AG04449 (cell line): Measurements from ENCODE around the gene PTPN6.

Experiments used
- CTCF ChIA-PET: fragments of 350-600 bp; formaldehyde crosslinking; extraction: SDS; loops from one replicate; lab custom pipeline; 2021; ENCODE audit warnings: antibody characterized with exemption; lab: Yijun Ruan, JAX
- POLR2A ChIA-PET: fragments of 400-600, 350-600 bp; formaldehyde crosslinking; extraction: SDS; loops from one replicate; lab custom pipeline; 2020; ENCODE audit warnings: antibody characterized with exemption, inconsistent platforms; lab: Yijun Ruan, JAX
- DNase-seq: peaks from one replicate; pipeline ENCODE4 v3.0.0-alpha.2; 2010; ENCODE audit warnings: low read depth, low spot score
- H3K4me3 ChIP-seq: 2 replicates; pipeline ENCODE4 v1.5.1; 2011; ENCODE audit warnings: low read depth, mild to moderate bottlenecking, control low read depth, low read length
- TF ChIP-seq, protein P1 (sequence below): IDR thresholded peaks from one replicate; pipeline ENCODE4 v1.5.1; 2011; ENCODE audit warnings: mild to moderate bottlenecking, moderate library complexity, low read length, control low read depth, inconsistent platforms; ENCODE audit not compliant: insufficient read depth; ENCODE audit errors: missing control alignments

The PTPN6 gene

DNA sequence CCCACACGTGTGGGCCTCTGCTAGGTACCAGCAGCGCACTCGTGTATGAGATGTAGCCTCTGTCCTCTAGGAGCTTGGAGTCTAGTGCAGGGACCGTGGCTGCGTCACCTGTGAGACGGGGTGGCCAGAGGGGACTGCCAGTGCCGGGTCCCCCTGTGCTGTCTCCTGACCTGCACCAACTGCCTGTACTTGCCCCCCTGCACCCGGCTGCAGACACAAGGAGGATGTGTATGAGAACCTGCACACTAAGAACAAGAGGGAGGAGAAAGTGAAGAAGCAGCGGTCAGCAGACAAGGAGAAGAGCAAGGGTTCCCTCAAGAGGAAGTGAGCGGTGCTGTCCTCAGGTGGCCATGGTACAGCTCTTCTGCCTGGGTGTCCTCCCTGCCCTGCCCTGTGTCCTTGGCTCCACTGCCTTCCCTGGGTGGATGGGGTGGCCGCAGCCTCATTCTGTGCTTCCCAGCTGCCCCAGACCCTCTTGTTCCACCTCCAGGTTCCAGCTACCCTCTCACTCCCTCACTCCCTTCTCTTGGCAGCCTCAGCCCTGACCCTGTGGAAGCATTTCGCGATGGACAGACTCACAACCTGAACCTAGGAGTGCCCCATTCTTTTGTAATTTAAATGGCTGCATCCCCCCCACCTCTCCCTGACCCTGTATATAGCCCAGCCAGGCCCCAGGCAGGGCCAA is 9.6 kb downstream of the PTPN6 start:
- ChIA-PET POLR2A (no interaction called here), CTCF (interaction anchor here (0.9 to 13.5 kb wide), 8 partner anchors 13 to 149 kb away, joined by 3 to 226 read pairs (median 20); partner anchors contain the start of genes ATN1, C12orf57, PTPN6 and RNU7-1)
- no peak for DNase-seq
- no peak overlapping the region for H3K4me3 ChIP-seq
- TF ChIP-seq, protein P1, sequence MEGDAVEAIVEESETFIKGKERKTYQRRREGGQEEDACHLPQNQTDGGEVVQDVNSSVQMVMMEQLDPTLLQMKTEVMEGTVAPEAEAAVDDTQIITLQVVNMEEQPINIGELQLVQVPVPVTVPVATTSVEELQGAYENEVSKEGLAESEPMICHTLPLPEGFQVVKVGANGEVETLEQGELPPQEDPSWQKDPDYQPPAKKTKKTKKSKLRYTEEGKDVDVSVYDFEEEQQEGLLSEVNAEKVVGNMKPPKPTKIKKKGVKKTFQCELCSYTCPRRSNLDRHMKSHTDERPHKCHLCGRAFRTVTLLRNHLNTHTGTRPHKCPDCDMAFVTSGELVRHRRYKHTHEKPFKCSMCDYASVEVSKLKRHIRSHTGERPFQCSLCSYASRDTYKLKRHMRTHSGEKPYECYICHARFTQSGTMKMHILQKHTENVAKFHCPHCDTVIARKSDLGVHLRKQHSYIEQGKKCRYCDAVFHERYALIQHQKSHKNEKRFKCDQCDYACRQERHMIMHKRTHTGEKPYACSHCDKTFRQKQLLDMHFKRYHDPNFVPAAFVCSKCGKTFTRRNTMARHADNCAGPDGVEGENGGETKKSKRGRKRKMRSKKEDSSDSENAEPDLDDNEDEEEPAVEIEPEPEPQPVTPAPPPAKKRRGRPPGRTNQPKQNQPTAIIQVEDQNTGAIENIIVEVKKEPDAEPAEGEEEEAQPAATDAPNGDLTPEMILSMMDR: peak; percentile 45

DNA sequence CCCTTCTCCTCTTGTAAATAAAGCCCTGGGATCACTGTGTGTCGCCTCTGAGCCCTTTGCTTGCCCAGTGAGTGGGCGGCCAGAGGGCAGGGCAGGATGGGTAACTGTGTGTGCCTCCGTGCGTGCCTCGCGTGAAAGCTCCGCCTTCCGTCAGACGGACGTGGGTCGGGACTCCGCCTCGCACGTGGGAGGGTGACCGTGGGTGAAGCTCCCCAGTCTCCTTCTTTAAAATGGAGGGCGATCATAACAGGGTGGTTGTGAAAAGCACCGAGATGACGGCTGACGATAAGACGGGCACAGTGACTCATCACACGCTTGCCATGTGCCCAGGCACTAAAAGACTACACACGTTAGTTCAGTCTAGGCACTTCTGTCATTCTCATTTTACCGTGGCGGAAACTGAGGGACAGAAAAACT is 10.1 kb downstream of the PTPN6 start:
- ChIA-PET CTCF (interaction anchor here (1.0 to 13.5 kb wide), 8 partner anchors 14 to 148 kb away, joined by 3 to 226 read pairs (median 20); partner anchors contain the start of genes ATN1, C12orf57, PTPN6 and RNU7-1), POLR2A (no interaction called here)
- no peak for DNase-seq
- H3K4me3 ChIP-seq: no peak overlapping the region
- TF ChIP-seq, protein P1: no peak

DNA sequence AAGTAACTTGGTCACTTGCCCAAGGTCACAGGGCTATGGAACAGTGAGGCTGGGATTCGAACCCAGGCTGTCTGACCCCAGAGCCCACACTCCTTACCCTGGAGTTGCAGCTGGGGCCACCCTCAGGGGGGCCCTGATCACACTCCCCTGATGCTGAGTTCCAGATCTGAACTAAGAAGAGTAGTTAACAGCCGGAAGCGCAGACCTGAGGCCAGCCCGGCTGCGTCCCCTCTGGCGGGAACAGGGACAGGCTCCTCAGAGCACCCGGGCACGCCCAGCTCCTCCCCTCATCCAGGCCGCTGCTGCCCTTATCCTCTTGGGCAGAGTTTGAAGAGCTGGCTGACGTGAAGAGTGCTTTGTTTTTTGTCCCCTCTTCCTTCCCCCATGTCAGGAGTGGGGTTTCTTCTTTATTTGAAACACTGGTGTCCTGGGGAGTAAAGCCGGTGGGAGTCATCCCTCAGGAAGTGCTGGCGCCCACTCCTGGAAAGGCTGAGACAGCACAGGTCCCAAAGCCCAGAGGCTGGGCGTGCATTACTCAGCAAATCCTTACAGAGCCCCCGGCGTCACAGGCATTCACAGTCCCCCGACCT is 10.6 kb downstream of the PTPN6 start:
- no peak for DNase-seq
- TF ChIP-seq, protein P1: peak; percentile 72
- ChIA-PET POLR2A (no interaction called here), CTCF (interaction anchor here (1.0 to 13.5 kb wide), 10 partner anchors 14 to 150 kb away, joined by 3 to 226 read pairs (median 18); partner anchors contain the start of genes ATN1, C12orf57, PTPN6 and RNU7-1)
- peak overlapping the region; percentile 10 for H3K4me3 ChIP-seq

DNA sequence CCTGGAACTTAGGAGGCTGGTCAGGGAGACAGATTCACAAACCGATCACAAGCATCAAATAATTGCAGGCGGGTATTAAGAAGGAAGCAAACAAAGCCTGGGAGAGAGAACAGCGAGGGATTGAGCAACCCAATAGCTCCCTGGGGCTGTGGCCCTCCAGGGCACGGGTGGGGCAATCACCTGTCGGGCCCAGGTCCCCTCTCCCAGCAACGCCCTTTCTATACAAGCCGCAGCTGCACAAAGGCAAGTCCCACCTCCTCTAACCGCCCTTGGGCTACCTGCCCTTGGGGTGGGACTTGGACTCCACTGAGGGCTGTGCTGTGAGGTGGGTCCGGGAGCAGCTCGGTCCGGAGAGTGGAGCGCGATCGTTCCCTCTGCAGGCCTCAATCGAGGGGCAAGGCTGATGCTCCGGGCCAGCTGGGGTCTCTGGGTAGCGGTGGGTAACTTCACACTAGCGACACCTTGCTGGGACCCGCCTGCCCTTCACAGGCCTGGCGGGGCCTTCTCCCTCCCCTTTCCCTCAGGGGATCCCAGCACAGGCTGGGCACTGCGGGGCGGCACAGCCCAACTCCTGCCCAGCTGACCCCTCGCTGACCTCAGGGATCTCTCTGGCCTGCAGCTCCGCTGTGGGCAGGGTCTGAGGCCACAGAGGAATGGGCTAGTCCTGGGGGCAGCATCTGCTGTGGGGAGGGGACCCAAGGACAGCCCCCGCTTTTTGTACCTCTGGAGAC is 11.3 kb downstream of the PTPN6 start:
- ChIA-PET POLR2A (no interaction called here), CTCF (interaction anchor here (1.0 to 13.5 kb wide), 12 partner anchors 8 to 150 kb away, joined by 3 to 226 read pairs (median 11); partner anchors contain the start of genes ATN1, C12orf57, PTPN6 and RNU7-1)
- DNase-seq: no peak
- H3K4me3 ChIP-seq: no peak overlapping the region
- TF ChIP-seq, protein P1: no peak

DNA sequence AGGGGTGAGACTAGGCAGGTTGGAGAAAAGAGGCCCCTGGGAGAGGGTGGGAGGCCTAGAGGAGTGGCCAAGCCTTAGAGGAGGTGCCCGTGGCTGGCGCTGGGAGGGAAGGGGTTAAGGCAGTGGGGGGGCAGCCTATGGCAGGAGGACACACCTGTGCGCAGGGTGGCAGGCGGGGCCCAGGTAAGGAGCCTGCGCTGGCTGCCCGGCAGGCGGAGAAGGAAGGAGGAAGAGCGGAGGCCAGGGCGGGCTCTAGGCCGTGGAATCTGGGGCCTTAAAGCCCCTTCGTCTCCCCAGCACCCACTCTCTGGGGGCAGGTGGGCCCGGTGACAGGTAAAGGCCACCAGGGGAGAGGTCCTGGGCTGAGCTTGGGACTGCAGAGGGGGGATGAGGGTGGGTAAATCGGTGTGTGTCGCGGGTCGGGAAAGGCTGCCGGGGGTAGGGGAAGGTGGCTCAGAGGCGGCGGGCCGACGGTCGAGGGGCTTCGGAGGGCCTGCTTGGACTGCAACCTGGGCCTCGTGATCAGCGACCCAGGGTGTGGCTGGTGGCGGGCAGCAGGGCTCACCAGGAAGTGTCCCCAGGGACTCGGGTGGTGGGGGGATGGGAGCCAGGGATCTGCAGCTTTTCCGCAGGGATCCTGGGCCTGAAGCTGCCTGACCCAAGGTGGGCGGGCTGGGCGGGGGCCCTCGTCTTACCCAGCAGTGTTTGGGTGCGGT is 12.0 kb downstream of the PTPN6 start:
- no peak for DNase-seq
- ChIA-PET POLR2A (interaction anchor here (1.1 kb wide), 1 partner anchor 19 kb away, joined by 6 read pairs; the partner anchor contains the start of genes C12orf57 and RNU7-1), CTCF (interaction anchor here (0.6 to 13.5 kb wide), 17 partner anchors 8 to 182 kb away, joined by 3 to 226 read pairs (median 8); partner anchors contain the start of genes ATN1, C12orf57, C1RL and PTPN6)
- TF ChIP-seq, protein P1: no peak
- H3K4me3 ChIP-seq: no peak overlapping the region
